ENCODE measurements around the gene GAL3ST2.

DNA sequence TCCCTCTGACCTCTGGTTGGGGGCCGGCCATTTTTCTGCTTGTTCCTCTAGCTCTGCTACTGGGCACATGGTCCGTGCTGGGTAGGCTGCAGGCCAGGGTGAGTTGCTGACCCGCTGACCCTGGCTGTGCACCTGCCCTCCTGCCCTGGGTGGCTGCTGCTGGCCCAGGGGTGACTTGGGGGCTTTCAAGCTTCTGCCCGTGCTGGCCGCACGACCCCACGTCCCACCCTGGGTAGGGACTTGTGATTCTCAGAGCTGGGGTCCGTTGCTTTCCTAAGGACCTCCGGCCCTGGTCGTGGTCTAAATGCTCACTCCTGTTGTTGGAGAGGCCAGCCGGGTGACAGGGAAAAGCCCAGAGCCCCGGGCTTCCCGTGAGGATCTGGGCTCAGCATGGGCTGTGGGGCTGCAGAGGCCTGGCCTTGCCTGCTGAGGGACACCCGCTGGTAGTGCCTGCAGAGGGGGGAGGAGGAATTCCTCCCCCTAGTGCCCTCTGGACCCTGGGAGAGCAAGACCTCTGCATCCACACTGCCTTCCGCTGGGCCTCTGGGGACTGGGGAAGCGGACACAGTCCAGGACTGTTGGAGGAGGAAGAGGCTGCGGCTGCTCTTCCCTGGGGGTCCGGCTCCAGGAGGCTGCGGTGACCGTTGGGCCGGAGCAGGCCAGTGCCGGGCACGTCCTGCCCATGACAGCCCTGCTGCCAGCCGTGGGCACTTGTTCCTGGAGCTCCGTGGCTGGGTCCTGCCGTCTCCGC lies 6.3 kb upstream of the GAL3ST2 start:
- TF ChIP-seq, protein P1, sequence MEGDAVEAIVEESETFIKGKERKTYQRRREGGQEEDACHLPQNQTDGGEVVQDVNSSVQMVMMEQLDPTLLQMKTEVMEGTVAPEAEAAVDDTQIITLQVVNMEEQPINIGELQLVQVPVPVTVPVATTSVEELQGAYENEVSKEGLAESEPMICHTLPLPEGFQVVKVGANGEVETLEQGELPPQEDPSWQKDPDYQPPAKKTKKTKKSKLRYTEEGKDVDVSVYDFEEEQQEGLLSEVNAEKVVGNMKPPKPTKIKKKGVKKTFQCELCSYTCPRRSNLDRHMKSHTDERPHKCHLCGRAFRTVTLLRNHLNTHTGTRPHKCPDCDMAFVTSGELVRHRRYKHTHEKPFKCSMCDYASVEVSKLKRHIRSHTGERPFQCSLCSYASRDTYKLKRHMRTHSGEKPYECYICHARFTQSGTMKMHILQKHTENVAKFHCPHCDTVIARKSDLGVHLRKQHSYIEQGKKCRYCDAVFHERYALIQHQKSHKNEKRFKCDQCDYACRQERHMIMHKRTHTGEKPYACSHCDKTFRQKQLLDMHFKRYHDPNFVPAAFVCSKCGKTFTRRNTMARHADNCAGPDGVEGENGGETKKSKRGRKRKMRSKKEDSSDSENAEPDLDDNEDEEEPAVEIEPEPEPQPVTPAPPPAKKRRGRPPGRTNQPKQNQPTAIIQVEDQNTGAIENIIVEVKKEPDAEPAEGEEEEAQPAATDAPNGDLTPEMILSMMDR (IDR thresholded peaks at IDR 0.05; ENCODE audit: poor library complexity, severe bottlenecking), result no peak
- no peak for TF ChIP-seq RAD21 (conservative IDR thresholded peaks at IDR 0.05)
- no peak for TF ChIP-seq EZH2 (IDR thresholded peaks at IDR 0.05; ENCODE audit: borderline replicate concordance, insufficient read depth, low read length, poor library complexity, severe bottlenecking)
- TF ChIP-seq, protein P2, sequence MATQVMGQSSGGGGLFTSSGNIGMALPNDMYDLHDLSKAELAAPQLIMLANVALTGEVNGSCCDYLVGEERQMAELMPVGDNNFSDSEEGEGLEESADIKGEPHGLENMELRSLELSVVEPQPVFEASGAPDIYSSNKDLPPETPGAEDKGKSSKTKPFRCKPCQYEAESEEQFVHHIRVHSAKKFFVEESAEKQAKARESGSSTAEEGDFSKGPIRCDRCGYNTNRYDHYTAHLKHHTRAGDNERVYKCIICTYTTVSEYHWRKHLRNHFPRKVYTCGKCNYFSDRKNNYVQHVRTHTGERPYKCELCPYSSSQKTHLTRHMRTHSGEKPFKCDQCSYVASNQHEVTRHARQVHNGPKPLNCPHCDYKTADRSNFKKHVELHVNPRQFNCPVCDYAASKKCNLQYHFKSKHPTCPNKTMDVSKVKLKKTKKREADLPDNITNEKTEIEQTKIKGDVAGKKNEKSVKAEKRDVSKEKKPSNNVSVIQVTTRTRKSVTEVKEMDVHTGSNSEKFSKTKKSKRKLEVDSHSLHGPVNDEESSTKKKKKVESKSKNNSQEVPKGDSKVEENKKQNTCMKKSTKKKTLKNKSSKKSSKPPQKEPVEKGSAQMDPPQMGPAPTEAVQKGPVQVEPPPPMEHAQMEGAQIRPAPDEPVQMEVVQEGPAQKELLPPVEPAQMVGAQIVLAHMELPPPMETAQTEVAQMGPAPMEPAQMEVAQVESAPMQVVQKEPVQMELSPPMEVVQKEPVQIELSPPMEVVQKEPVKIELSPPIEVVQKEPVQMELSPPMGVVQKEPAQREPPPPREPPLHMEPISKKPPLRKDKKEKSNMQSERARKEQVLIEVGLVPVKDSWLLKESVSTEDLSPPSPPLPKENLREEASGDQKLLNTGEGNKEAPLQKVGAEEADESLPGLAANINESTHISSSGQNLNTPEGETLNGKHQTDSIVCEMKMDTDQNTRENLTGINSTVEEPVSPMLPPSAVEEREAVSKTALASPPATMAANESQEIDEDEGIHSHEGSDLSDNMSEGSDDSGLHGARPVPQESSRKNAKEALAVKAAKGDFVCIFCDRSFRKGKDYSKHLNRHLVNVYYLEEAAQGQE (IDR thresholded peaks at IDR 0.05; ENCODE audit: borderline replicate concordance), result no peak
- TF ChIP-seq EP300 (conservative IDR thresholded peaks at IDR 0.05; ENCODE audit: poor library complexity, severe bottlenecking), result no peak
- no peak for TF ChIP-seq POLR2AphosphoS5 (IDR thresholded peaks at IDR 0.05)
- TF ChIP-seq TAF1 (IDR thresholded peaks at IDR 0.05; ENCODE audit: low read depth), result no peak
- TF ChIP-seq MXI1 (conservative IDR thresholded peaks at IDR 0.05; ENCODE audit: poor library complexity, severe bottlenecking), result no peak

All from neural cell (in vitro differentiated cells).